K562 (cell line): Measurements from ENCODE around the gene FRYL. TPM values are rescaled to one million over a fixed set of nuclear protein-coding genes. Genes with fewer than 3 reads are reported as not detected.

Source experiments
- ATAC-seq: fragments of 200-7000 bp; cut with Tn5 transposase; 3 replicates; pipeline ENCODE4 v1.9.1; 2020; ENCODE audit warnings: moderate library complexity
- BruUV-seq: library from RNA; stranded (reverse); fragments of 400-500 nt; replicated peaks from 2 replicates; lab custom pipeline; 2021; lab: Mats Ljungman, UMichigan
- CTCF ChIA-PET: fragments of 300-600 bp; formaldehyde crosslinking; extraction: SDS; loops from one replicate; lab custom pipeline; 2021; ENCODE audit warnings: low intra/inter-chr PET ratio; lab: Yijun Ruan, JAX
- POLR2A ChIA-PET: fragments of 300-600, 350-650 bp; sonication (Branson Sonifier 250); formaldehyde crosslinking; extraction: SDS; loops from one replicate; lab custom pipeline; 2021; ENCODE audit warnings: antibody characterized with exemption, inconsistent platforms; lab: Yijun Ruan, JAX
- DNase-seq, 4 experiments: peaks; one replicate each; pipeline versions ENCODE4 v3.0.0 to v3.0.0-alpha.2; 2011 to 2018; ENCODE audit warnings: low spot score in 3 of 4, mixed read lengths in 3 of 4; ENCODE audit errors: extremely low read depth in 1 of 4
- FAIRE-seq: peaks from 2 replicates; lab custom pipeline; 2011; peaks lifted over from hg19 to GRCh38; lab: Jason Lieb, UNC
- H2AFZ ChIP-seq: 2 replicates; pipeline ENCODE4 v1.6.0; 2011; ENCODE audit warnings: low read depth, low read length, control low read depth, inconsistent platforms
- H3K27ac ChIP-seq: fragments of 200-600 bp; 3 replicates; pipeline ENCODE4 v1.8.0; 2011; ENCODE audit warnings: low read depth, mild to moderate bottlenecking, control low read depth, inconsistent platforms, low read length, moderate library complexity, mixed read lengths; ENCODE audit errors: extremely low read depth
- H3K27me3 ChIP-seq, 2 experiments: fragments of 300-600 bp in 1 of 2; 2 replicates in 1 of 2; 3 replicates in 1 of 2; pipeline versions ENCODE4 v1.6.0 to v1.8.0; 2011; ENCODE audit warnings: inconsistent platforms in 2 of 2, low read length in 2 of 2, mild to moderate bottlenecking in 1 of 2, mixed read lengths in 1 of 2, moderate library complexity in 1 of 2; ENCODE audit not compliant: control insufficient read depth in 2 of 2, insufficient read depth in 2 of 2
- H3K36me3 ChIP-seq: fragments of 300-600 bp; 3 replicates; pipeline ENCODE4 v1.8.0; 2011; ENCODE audit warnings: mild to moderate bottlenecking, low read length, inconsistent platforms; ENCODE audit not compliant: control insufficient read depth, insufficient read depth
- H3K4me1 ChIP-seq, 2 experiments: fragments of 200-600 bp in 1 of 2; replicated peaks in 1 of 2; 2 replicates in 1 of 2; 3 replicates in 1 of 2; pipeline versions ENCODE4 v1.5.1 to v1.8.0; 2011; ENCODE audit warnings: inconsistent platforms in 2 of 2, low read length in 2 of 2, mild to moderate bottlenecking in 1 of 2, mixed read lengths in 1 of 2, moderate library complexity in 1 of 2; ENCODE audit not compliant: control insufficient read depth in 2 of 2, insufficient read depth in 2 of 2
- H3K4me2 ChIP-seq: 2 replicates; pipeline ENCODE4 v1.6.1; 2011; ENCODE audit warnings: low read length, control low read depth, inconsistent platforms, mixed read lengths; ENCODE audit not compliant: insufficient read depth
- H3K4me3 ChIP-seq: fragments of 200-600 bp; sonication (generic), shearing (Covaris generic); 2 replicates; pipeline ENCODE4 v1.5.1; 2016; ENCODE audit warnings: control low read depth, inconsistent platforms
- H3K79me2 ChIP-seq: fragments of 200-600 bp; 3 replicates; pipeline ENCODE4 v1.8.0; 2011; ENCODE audit warnings: low read length, inconsistent platforms; ENCODE audit not compliant: control insufficient read depth, insufficient read depth
- H3K9ac ChIP-seq, 2 experiments: 2 replicates each; pipeline versions ENCODE4 v1.6.0 to v1.6.1; 2011; ENCODE audit warnings: low read depth in 2 of 2, low read length in 2 of 2, control low read depth in 1 of 2, inconsistent platforms in 1 of 2, mild to moderate bottlenecking in 1 of 2, mixed read lengths in 1 of 2; ENCODE audit not compliant: insufficient read depth in 1 of 2
- H3K9me1 ChIP-seq: one replicate; pipeline ENCODE4 v1.6.0; 2011; ENCODE audit warnings: inconsistent platforms, mild to moderate bottlenecking, low read length, moderate library complexity; ENCODE audit not compliant: control insufficient read depth, insufficient read depth
- H3K9me3 ChIP-seq: replicated peaks from 2 replicates; pipeline ENCODE4 v1.5.1; 2011; ENCODE audit warnings: low read depth, low read length, inconsistent platforms; ENCODE audit not compliant: control insufficient read depth, insufficient read depth
- H4K20me1 ChIP-seq: replicated peaks from 2 replicates; pipeline ENCODE4 v1.6.1; 2011; ENCODE audit warnings: low read length, inconsistent platforms, mixed read lengths; ENCODE audit not compliant: control insufficient read depth, insufficient read depth
- CREB1 ChIP-seq, 2 experiments: sonication (generic) in 1 of 2; formaldehyde crosslinking in 1 of 2; IDR thresholded peaks; 2 replicates each; pipeline versions ENCODE4 v1.6.1 to v1.8.0; 2012 to 2022; ENCODE audit warnings: inconsistent platforms in 1 of 2, mild to moderate bottlenecking in 1 of 2, missing genetic modification reagents in 1 of 2, moderate library complexity in 1 of 2
- FOXA3 ChIP-seq, 2 experiments: fragments of 450-650 bp in 1 of 2; sonication (generic) in 1 of 2; formaldehyde crosslinking; IDR thresholded peaks in 1 of 2; conservative IDR thresholded peaks in 1 of 2; 2 replicates each; pipeline versions ENCODE4 v1.4.0 to v1.8.0; 2020 to 2022; ENCODE audit warnings: mild to moderate bottlenecking in 2 of 2, missing genetic modification reagents in 1 of 2
- HBP1 ChIP-seq: fragments of 450-650 bp; formaldehyde crosslinking; IDR thresholded peaks from 2 replicates; pipeline ENCODE4 v1.4.0; 2022; ENCODE audit warnings: missing genetic modification characterization
- HMGN3 ChIP-seq: IDR thresholded peaks from 2 replicates; pipeline ENCODE4 v1.6.1; 2011; ENCODE audit warnings: borderline replicate concordance, low read depth, mild to moderate bottlenecking, mixed read lengths, low read length; ENCODE audit not compliant: insufficient read length; ENCODE audit errors: extremely low read depth
- HOXB6 ChIP-seq: fragments of 250-450 bp; sonication (Bioruptor Pico); IDR thresholded peaks from 2 replicates; pipeline ENCODE4 v1.5.1; 2022; ENCODE audit warnings: mild to moderate bottlenecking, borderline replicate concordance
- NR2C2 ChIP-seq, 2 experiments: fragments of 200-800 bp in 1 of 2; sonication (Bioruptor generic) in 1 of 2; sonication (generic) in 1 of 2; formaldehyde crosslinking in 1 of 2; IDR thresholded peaks; 2 replicates each; pipeline versions ENCODE4 v1.6.1 to v1.8.0; 2016 to 2022; ENCODE audit warnings: mild to moderate bottlenecking in 1 of 2, missing compliant biosample characterization in 1 of 2, missing genetic modification characterization in 1 of 2, missing genetic modification reagents in 1 of 2
- RBM14 ChIP-seq: fragments of 200-400 bp; formaldehyde crosslinking; IDR thresholded peaks from 2 replicates; pipeline ENCODE4 v1.6.1; 2018; ENCODE audit warnings: low read depth, mild to moderate bottlenecking, low read length, moderate library complexity, borderline replicate concordance; ENCODE audit not compliant: insufficient read depth
- SAP30 ChIP-seq: fragments of 200-600 bp; sonication (generic); IDR thresholded peaks from 2 replicates; pipeline ENCODE4 v1.6.1; 2012; ENCODE audit warnings: borderline replicate concordance, low read depth, mild to moderate bottlenecking, moderate library complexity, low read length, control low read depth, inconsistent platforms; ENCODE audit not compliant: insufficient read depth, poor library complexity, severe bottlenecking
- SNRNP70 ChIP-seq: fragments of 200-400 bp; formaldehyde crosslinking; optimal IDR thresholded peaks from 2 replicates; pipeline ENCODE3; 2017; ENCODE audit warnings: low read depth, low read length
- SOX6 ChIP-seq: fragments of 450-650 bp; IDR thresholded peaks from 2 replicates; pipeline ENCODE4 v1.6.1; 2014; ENCODE audit warnings: mild to moderate bottlenecking
- ZNF232 ChIP-seq: sonication (generic); formaldehyde crosslinking; IDR thresholded peaks from 2 replicates; pipeline ENCODE4 v1.8.0; 2022; ENCODE audit warnings: mild to moderate bottlenecking, missing genetic modification reagents
- ZNF512 ChIP-seq: IDR thresholded peaks from 2 replicates; pipeline ENCODE4 v1.6.1; 2016; ENCODE audit warnings: missing genetic modification characterization, missing compliant biosample characterization
- WGBS: fragments of 100-300 bp; shearing (Covaris generic); methylation state at CpG from one replicate; pipeline ENCODE4 v1.1.6; 2016; ENCODE audit warnings: low coverage, mixed read lengths; ENCODE audit not compliant: insufficient coverage; ENCODE audit errors: missing lambda C conversion rate; 5-methylcytosine and 5-hydroxymethylcytosine counted together
- in situ Hi-C: fragments of 300-500 bp; cut with MboI; formaldehyde crosslinking; loops from 4 replicates; pipeline ENCODE4 v1.15.0; 2018; ENCODE audit warnings: inconsistent platforms, mixed read lengths
- intact Hi-C: fragments of 100-400 bp; cut with micrococcal nuclease; formaldehyde crosslinking; loops from 2 replicates; pipeline ENCODE4 v1.14.2; 2022
- polyA plus RNA-seq, 8 experiments: library from polyadenylated mRNA; depleted of rRNA in 4 of 8; stranded (reverse) in 5 of 8; unstranded in 3 of 8; fragments of >200 nt; fragmentation: Nextera tagmentation in 2 of 8; fragmentation: Illumina TruSeq in 1 of 8; extraction: Ambion mirVana in 2 of 8; extraction: Trizol in 1 of 8; gene quantifications; 2 replicates each; pipeline versions ENCODE4 v1.2.1 to v1.2.3, GENCODE V29; 2011 to 2014; ENCODE audit warnings: inconsistent platforms in 1 of 8, missing spikeins in 1 of 8
- total RNA-seq, 7 experiments: library from RNA; depleted of rRNA in 6 of 7; stranded (reverse); fragments of >200 nt in 6 of 7; fragmentation: Illumina TruSeq in 2 of 7; extraction: Trizol in 2 of 7; gene quantifications; 2 replicates each; pipeline versions ENCODE4 v1.2.1 to v1.2.3, GENCODE V29; 2011 to 2021; ENCODE audit warnings: low replicate concordance in 1 of 7

Gene FRYL
- total and polyA plus RNA-seq, 9 of the 15 experiments (the other 6 are each of a cell fraction or from before 2014, with no cell fraction given): 7.2 to 34.9 (median 15.9) TPM

GRCh38 chr4:48778431-48779094 is 1.5 kb downstream of the FRYL start (continued):
- TF ChIP-seq HMGN3 (no peak), CREB1 (IDR thresholded peaks at IDR 0.05) (no peak), CREB1 (CRISPR knock-in tag; IDR thresholded peaks at IDR 0.05) (no peak), RBM14 (no peak), SAP30 (no peak)
- TF ChIP-seq, all 486 proteins: peak for 10

GRCh38 chr4:48777739-48778138 is 2.3 kb downstream of the FRYL start:
- ChIA-PET POLR2A (interaction anchor here (0.7 kb wide), 1 partner anchor 8 kb away, joined by 3 read pairs; no protein-coding TSS in a partner anchor), CTCF (no interaction called here)
- Histone ChIP-seq H4K20me1 (no peaks in the 10 kb centered on the region; the same call in 1 of the 2 replicates), H3K27me3 (no peaks in the 10 kb centered on the region), H3K79me2 (peaks cover 70% of the 10 kb centered on the region), H3K4me1 (peaks cover 9 to 20% of the 10 kb centered on the region in 2 experiments), H3K9ac (peak overlapping the region in 1 of 2 experiments; percentile 66; a peak in 2 of 4 replicates), H2AFZ (no peak overlapping the region), H3K9me1 (no peaks in the 10 kb centered on the region), H3K4me2 (peak overlapping the region; percentile 50), H3K27ac (peak overlapping the region; percentile 27; the same call in 1 of the 3 replicates), H3K9me3 (no peaks in the 10 kb centered on the region), H3K4me3 (peak overlapping the region; percentile 88; the same call in 1 of the 2 replicates), H3K36me3 (0 out of 3 replicates have a peak, but pooled peaks cover 2% of the 10 kb centered on the region)
- no peak for FAIRE-seq
- ATAC-seq: no peak
- 20% methylated on average over 10 of the region's 10 CpGs for WGBS
- in situ Hi-C loops (no loop called here), intact Hi-C loops (loop anchor here (1.0 to 5.0 kb wide), 3 partner anchors 50 to 199 kb away; no protein-coding TSS in a partner anchor)
- BruUV-seq: no TSS peak
- peak in 1 of 4 experiments; percentile 26 for DNase-seq
- TF ChIP-seq ZNF512 (tag): 0 out of 2 replicates have a peak, but pooled peaks have one; percentile 15
- no peak for TF ChIP-seq NR2C2 (CRISPR knock-in tag; IDR thresholded peaks at IDR 0.05)
- TF ChIP-seq NR2C2 (tag; IDR thresholded peaks at IDR 0.05): no peak
- no peak for TF ChIP-seq SNRNP70
- no peak for TF ChIP-seq HBP1
- TF ChIP-seq HOXB6 (CRISPR knock-in tag): no peak
- 0 out of 4 replicates have a peak, but pooled peaks of 1 of the 2 experiments have one; percentile 13 for TF ChIP-seq FOXA3 (CRISPR knock-in tag; conservative IDR thresholded peaks at IDR 0.05 in 1 of 2, IDR thresholded peaks at IDR 0.05 in 1 of 2)
- TF ChIP-seq SOX6: peak; percentile 78
- no peak for TF ChIP-seq ZNF232 (CRISPR knock-in tag)
